HepG2 (cell line): Measurements from ENCODE around the gene MTA1. TPM values are rescaled to one million over a fixed set of nuclear protein-coding genes. Genes with fewer than 3 reads are reported as not detected.

Source experiments
- DDIT3 ChIP-seq: sonication (generic); formaldehyde crosslinking; IDR thresholded peaks from 2 replicates; pipeline ENCODE4 v1.4.0; 2020; ENCODE audit warnings: mild to moderate bottlenecking, missing genetic modification reagents
- GFI1 ChIP-seq: sonication (generic); formaldehyde crosslinking; IDR thresholded peaks from 2 replicates; pipeline ENCODE4 v1.5.0; 2020; ENCODE audit warnings: missing genetic modification reagents, mild to moderate bottlenecking, borderline replicate concordance
- TFDP2 ChIP-seq: sonication (generic); formaldehyde crosslinking; IDR thresholded peaks from 2 replicates; pipeline ENCODE4 v1.4.0; 2020; ENCODE audit warnings: missing genetic modification reagents
- ZNF20 ChIP-seq: sonication (generic); formaldehyde crosslinking; IDR thresholded peaks from 2 replicates; pipeline ENCODE4 v1.4.0; 2020; ENCODE audit warnings: mild to moderate bottlenecking, moderate library complexity, missing genetic modification reagents
- ZNF235 ChIP-seq: sonication (generic); formaldehyde crosslinking; IDR thresholded peaks from 2 replicates; pipeline ENCODE4 v1.8.1; 2023; ENCODE audit warnings: mild to moderate bottlenecking, missing genetic modification reagents, borderline replicate concordance
- ZNF598 ChIP-seq: sonication (generic); formaldehyde crosslinking; IDR thresholded peaks from 2 replicates; pipeline ENCODE4 v1.5.1; 2020; ENCODE audit warnings: mild to moderate bottlenecking, missing genetic modification reagents, borderline replicate concordance
- ZNF768 ChIP-seq: sonication (generic); formaldehyde crosslinking; IDR thresholded peaks from 2 replicates; pipeline ENCODE4 v1.4.0; 2020; ENCODE audit warnings: missing genetic modification reagents
- ZNF777 ChIP-seq: sonication (generic); formaldehyde crosslinking; IDR thresholded peaks from 2 replicates; pipeline ENCODE4 v1.4.0; 2020; ENCODE audit warnings: missing genetic modification reagents
- polyA plus RNA-seq, 8 experiments: library from polyadenylated mRNA; depleted of rRNA in 3 of 8; stranded (reverse) in 7 of 8; unstranded in 1 of 8; fragments of >200 nt; fragmentation: Illumina TruSeq in 4 of 8; extraction: Trizol in 4 of 8; gene quantifications; 2 replicates each; pipeline versions ENCODE4 v1.2.1 to v1.2.3, GENCODE V29; 2011 to 2016; ENCODE audit warnings: low read depth in 4 of 8, missing spikeins in 1 of 8, mixed read lengths in 1 of 8; ENCODE audit not compliant: insufficient read depth in 1 of 8
- total RNA-seq, 5 experiments: library from RNA; depleted of rRNA; stranded (reverse); fragments of >200 nt; fragmentation: Illumina TruSeq; extraction: Trizol; gene quantifications; 2 replicates each; pipeline ENCODE4 v1.2.3, GENCODE V29; 2016; ENCODE audit warnings: low read depth in 1 of 5
- TF ChIP-seq, protein P1 (sequence below): sonication (generic); formaldehyde crosslinking; IDR thresholded peaks from 2 replicates; pipeline ENCODE4 v1.5.1; 2020; ENCODE audit warnings: mild to moderate bottlenecking, missing genetic modification reagents, moderate library complexity

Gene MTA1
- total and polyA plus RNA-seq, 2 of the 13 experiments (the other 11 are each of a cell fraction or from before 2014, with no cell fraction given) = 35.2 to 85.8 TPM

DNA sequence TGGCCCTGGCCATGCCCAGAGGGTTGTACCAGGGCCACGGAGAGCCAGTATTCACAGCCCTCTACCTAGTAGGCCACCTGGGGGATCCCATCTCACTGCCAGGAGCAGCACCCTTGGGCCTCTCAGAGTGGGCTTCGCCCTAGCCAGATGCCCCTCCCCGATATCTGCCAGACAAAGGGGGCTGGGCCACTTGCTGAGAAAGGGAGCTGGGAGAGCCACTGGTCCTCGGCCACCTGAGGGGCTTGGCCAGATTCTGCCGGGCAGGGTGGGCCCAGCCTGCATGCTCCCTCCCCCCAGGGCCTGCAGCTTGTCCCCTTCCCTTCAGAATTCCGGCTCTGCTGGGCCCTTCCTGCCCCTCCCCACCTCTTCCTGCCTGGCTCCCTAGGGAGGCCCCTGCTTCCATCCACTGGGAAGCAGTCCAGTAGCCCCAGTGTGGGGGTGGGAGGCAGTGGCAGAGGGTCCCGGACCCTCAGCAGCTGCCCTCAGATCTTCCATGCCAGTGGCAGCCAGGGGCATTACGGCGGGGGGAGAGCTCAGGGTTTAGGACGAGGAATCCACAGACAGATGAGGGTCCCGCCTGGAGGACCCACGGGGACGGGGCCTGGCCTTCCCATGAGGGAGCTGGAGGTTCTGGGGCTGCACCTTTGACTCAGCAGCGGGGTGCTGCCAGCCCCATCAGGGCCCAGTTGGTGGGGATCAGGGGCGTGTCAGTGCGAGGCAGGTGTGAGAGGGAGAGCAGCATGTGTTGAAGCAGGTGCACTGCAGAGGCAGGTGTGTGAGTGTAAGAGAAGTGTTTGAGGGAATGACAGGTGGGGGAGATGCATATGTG is 57.4 kb downstream of the MTA1 start (continued):
- TF ChIP-seq ZNF768 (0 out of 2 replicates have a peak, but pooled peaks have one; percentile 0), GFI1 (CRISPR knock-in tag) (no peak), TFDP2 (CRISPR knock-in tag) (no peak), ZNF20 (CRISPR knock-in tag) (no peak), ZNF777 (no peak), ZNF235 (CRISPR knock-in tag) (no peak), DDIT3 (CRISPR knock-in tag) (no peak), ZNF598 (0 out of 2 replicates have a peak, but pooled peaks have one; percentile 7)
- TF ChIP-seq, protein P1, sequence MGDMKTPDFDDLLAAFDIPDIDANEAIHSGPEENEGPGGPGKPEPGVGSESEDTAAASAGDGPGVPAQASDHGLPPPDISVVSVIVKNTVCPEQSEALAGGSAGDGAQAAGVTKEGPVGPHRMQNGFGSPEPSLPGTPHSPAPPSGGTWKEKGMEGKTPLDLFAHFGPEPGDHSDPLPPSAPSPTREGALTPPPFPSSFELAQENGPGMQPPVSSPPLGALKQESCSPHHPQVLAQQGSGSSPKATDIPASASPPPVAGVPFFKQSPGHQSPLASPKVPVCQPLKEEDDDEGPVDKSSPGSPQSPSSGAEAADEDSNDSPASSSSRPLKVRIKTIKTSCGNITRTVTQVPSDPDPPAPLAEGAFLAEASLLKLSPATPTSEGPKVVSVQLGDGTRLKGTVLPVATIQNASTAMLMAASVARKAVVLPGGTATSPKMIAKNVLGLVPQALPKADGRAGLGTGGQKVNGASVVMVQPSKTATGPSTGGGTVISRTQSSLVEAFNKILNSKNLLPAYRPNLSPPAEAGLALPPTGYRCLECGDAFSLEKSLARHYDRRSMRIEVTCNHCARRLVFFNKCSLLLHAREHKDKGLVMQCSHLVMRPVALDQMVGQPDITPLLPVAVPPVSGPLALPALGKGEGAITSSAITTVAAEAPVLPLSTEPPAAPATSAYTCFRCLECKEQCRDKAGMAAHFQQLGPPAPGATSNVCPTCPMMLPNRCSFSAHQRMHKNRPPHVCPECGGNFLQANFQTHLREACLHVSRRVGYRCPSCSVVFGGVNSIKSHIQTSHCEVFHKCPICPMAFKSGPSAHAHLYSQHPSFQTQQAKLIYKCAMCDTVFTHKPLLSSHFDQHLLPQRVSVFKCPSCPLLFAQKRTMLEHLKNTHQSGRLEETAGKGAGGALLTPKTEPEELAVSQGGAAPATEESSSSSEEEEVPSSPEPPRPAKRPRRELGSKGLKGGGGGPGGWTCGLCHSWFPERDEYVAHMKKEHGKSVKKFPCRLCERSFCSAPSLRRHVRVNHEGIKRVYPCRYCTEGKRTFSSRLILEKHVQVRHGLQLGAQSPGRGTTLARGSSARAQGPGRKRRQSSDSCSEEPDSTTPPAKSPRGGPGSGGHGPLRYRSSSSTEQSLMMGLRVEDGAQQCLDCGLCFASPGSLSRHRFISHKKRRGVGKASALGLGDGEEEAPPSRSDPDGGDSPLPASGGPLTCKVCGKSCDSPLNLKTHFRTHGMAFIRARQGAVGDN (CRISPR knock-in tag) = 0 out of 2 replicates have a peak, but pooled peaks have one; percentile 27
